Measurements from ENCODE around the gene ZNF860.

GRCh38 chr3:31980530-31981205, 882 bp upstream of the ZNF860 start:
- TF ChIP-seq, protein P1, sequence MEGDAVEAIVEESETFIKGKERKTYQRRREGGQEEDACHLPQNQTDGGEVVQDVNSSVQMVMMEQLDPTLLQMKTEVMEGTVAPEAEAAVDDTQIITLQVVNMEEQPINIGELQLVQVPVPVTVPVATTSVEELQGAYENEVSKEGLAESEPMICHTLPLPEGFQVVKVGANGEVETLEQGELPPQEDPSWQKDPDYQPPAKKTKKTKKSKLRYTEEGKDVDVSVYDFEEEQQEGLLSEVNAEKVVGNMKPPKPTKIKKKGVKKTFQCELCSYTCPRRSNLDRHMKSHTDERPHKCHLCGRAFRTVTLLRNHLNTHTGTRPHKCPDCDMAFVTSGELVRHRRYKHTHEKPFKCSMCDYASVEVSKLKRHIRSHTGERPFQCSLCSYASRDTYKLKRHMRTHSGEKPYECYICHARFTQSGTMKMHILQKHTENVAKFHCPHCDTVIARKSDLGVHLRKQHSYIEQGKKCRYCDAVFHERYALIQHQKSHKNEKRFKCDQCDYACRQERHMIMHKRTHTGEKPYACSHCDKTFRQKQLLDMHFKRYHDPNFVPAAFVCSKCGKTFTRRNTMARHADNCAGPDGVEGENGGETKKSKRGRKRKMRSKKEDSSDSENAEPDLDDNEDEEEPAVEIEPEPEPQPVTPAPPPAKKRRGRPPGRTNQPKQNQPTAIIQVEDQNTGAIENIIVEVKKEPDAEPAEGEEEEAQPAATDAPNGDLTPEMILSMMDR (IDR thresholded peaks at IDR 0.05), result no peak
- TF ChIP-seq POLR2A (IDR thresholded peaks at IDR 0.05; ENCODE audit: low read depth), result no peak

Data from esophagus muscularis mucosa (tissue), 3 donors.